ENCODE results near the gene SMNDC1.

DNA sequence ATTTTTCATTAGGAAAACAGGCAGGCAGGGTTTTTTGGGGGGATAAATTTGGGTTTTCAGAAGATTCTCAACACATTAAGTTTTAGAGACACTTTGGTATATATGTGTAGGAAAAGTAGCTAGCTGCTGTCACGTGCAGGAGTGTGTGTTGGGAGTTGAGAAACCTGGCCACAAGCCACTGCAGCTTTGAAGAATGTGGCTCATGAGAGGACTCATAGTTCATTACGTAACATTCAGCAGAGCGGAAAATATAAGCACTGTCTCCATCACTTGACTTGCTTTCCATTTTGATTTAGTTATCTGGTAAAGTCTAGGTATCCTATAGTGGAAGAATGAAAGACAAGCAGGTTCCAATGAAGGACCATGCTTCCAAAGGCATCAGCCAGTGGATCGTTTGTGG is 31.2 kb downstream of the SMNDC1 start:
- TF ChIP-seq GABPA (IDR thresholded peaks at IDR 0.05; ENCODE audit: low read depth) (peak; percentile 31; the same call in 1 of the 2 replicates), POLR2AphosphoS5 (IDR thresholded peaks at IDR 0.05; ENCODE audit: low read depth) (peak; percentile 74)
- TF ChIP-seq, protein P1, sequence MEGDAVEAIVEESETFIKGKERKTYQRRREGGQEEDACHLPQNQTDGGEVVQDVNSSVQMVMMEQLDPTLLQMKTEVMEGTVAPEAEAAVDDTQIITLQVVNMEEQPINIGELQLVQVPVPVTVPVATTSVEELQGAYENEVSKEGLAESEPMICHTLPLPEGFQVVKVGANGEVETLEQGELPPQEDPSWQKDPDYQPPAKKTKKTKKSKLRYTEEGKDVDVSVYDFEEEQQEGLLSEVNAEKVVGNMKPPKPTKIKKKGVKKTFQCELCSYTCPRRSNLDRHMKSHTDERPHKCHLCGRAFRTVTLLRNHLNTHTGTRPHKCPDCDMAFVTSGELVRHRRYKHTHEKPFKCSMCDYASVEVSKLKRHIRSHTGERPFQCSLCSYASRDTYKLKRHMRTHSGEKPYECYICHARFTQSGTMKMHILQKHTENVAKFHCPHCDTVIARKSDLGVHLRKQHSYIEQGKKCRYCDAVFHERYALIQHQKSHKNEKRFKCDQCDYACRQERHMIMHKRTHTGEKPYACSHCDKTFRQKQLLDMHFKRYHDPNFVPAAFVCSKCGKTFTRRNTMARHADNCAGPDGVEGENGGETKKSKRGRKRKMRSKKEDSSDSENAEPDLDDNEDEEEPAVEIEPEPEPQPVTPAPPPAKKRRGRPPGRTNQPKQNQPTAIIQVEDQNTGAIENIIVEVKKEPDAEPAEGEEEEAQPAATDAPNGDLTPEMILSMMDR (IDR thresholded peaks at IDR 0.05; ENCODE audit: insufficient read depth, low read length), result no peak
- TF ChIP-seq, protein P2, sequence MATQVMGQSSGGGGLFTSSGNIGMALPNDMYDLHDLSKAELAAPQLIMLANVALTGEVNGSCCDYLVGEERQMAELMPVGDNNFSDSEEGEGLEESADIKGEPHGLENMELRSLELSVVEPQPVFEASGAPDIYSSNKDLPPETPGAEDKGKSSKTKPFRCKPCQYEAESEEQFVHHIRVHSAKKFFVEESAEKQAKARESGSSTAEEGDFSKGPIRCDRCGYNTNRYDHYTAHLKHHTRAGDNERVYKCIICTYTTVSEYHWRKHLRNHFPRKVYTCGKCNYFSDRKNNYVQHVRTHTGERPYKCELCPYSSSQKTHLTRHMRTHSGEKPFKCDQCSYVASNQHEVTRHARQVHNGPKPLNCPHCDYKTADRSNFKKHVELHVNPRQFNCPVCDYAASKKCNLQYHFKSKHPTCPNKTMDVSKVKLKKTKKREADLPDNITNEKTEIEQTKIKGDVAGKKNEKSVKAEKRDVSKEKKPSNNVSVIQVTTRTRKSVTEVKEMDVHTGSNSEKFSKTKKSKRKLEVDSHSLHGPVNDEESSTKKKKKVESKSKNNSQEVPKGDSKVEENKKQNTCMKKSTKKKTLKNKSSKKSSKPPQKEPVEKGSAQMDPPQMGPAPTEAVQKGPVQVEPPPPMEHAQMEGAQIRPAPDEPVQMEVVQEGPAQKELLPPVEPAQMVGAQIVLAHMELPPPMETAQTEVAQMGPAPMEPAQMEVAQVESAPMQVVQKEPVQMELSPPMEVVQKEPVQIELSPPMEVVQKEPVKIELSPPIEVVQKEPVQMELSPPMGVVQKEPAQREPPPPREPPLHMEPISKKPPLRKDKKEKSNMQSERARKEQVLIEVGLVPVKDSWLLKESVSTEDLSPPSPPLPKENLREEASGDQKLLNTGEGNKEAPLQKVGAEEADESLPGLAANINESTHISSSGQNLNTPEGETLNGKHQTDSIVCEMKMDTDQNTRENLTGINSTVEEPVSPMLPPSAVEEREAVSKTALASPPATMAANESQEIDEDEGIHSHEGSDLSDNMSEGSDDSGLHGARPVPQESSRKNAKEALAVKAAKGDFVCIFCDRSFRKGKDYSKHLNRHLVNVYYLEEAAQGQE (IDR thresholded peaks at IDR 0.05; ENCODE audit: insufficient replicate concordance, low read depth), result no peak
